K562 (cell line): ENCODE data around the gene LRRC74B. TPM values are rescaled to one million over a fixed set of nuclear protein-coding genes. Genes with fewer than 3 reads are reported as not detected.
A peak's percentile ranks its signal among the peaks of the same experiment; 100 is the strongest.

Source experiments
- DMBX1 ChIP-seq: fragments of 250-450 bp; sonication (Bioruptor Pico); IDR thresholded peaks from 2 replicates; pipeline ENCODE4 v1.8.0; 2022; ENCODE audit warnings: inconsistent platforms, mild to moderate bottlenecking, moderate library complexity, borderline replicate concordance
- FOXA3 ChIP-seq, 2 experiments: fragments of 450-650 bp in 1 of 2; sonication (generic) in 1 of 2; formaldehyde crosslinking; IDR thresholded peaks in 1 of 2; conservative IDR thresholded peaks in 1 of 2; 2 replicates each; pipeline versions ENCODE4 v1.4.0 to v1.8.0; 2020 to 2022; ENCODE audit warnings: mild to moderate bottlenecking in 2 of 2, missing genetic modification reagents in 1 of 2
- HDAC8 ChIP-seq: fragments of 450-650 bp; IDR thresholded peaks from 2 replicates; pipeline ENCODE4 v1.6.1; 2016; ENCODE audit warnings: mild to moderate bottlenecking, missing genetic modification characterization, moderate library complexity, missing compliant biosample characterization
- MIER1 ChIP-seq: fragments of 450-650 bp; IDR thresholded peaks from 2 replicates; pipeline ENCODE4 v1.6.1; 2016; ENCODE audit warnings: antibody characterized with exemption, mild to moderate bottlenecking, low read depth
- NFXL1 ChIP-seq: fragments of 450-650 bp; formaldehyde crosslinking; IDR thresholded peaks from 2 replicates; pipeline ENCODE4 v1.4.0; 2021; ENCODE audit warnings: mild to moderate bottlenecking
- NFYB ChIP-seq: IDR thresholded peaks from 2 replicates; pipeline ENCODE4 v1.6.1; 2011; ENCODE audit warnings: mild to moderate bottlenecking, moderate library complexity; ENCODE audit not compliant: insufficient read length; ENCODE audit errors: extremely low read depth
- POLR2G ChIP-seq: fragments of 200-400 bp; formaldehyde crosslinking; IDR thresholded peaks from 2 replicates; pipeline ENCODE4 v1.6.1; 2017; ENCODE audit warnings: low read depth, mild to moderate bottlenecking, antibody characterized with exemption, low read length, moderate library complexity
- PPARD ChIP-seq: fragments of 250-450 bp; sonication (Bioruptor Pico); IDR thresholded peaks from 2 replicates; pipeline ENCODE4 v1.8.0; 2022; ENCODE audit warnings: inconsistent platforms, mild to moderate bottlenecking, moderate library complexity
- PRMT5 ChIP-seq: sonication (generic); formaldehyde crosslinking; IDR thresholded peaks from 2 replicates; pipeline ENCODE4 v1.5.0; 2020; ENCODE audit warnings: missing genetic modification reagents
- REST ChIP-seq, 2 experiments: fragments of 450-650 bp; formaldehyde crosslinking in 1 of 2; IDR thresholded peaks; 2 replicates each; pipeline versions ENCODE4 v1.4.0 to v1.6.1; 2014 to 2020; ENCODE audit warnings: mild to moderate bottlenecking in 2 of 2, borderline replicate concordance in 1 of 2, low read depth in 1 of 2
- ZBTB17 ChIP-seq: fragments of 450-650 bp; formaldehyde crosslinking; IDR thresholded peaks from 2 replicates; pipeline ENCODE4 v1.4.0; 2020; ENCODE audit warnings: mild to moderate bottlenecking
- ZNF133 ChIP-seq: fragments of 250-450 bp; sonication (Bioruptor Pico); IDR thresholded peaks from 2 replicates; pipeline ENCODE4 v1.4.0; 2020; ENCODE audit warnings: mild to moderate bottlenecking
- ZNF518B ChIP-seq: fragments of 250-450 bp; sonication (Bioruptor Pico); IDR thresholded peaks from 2 replicates; pipeline ENCODE4 v1.5.0; 2021; ENCODE audit warnings: mild to moderate bottlenecking, moderate library complexity
- polyA plus RNA-seq, 8 experiments: library from polyadenylated mRNA; depleted of rRNA in 4 of 8; stranded (reverse) in 5 of 8; unstranded in 3 of 8; fragments of >200 nt; fragmentation: Nextera tagmentation in 2 of 8; fragmentation: Illumina TruSeq in 1 of 8; extraction: Ambion mirVana in 2 of 8; extraction: Trizol in 1 of 8; gene quantifications; 2 replicates each; pipeline versions ENCODE4 v1.2.1 to v1.2.3, GENCODE V29; 2011 to 2014; ENCODE audit warnings: inconsistent platforms in 1 of 8, missing spikeins in 1 of 8
- total RNA-seq, 7 experiments: library from RNA; depleted of rRNA in 6 of 7; stranded (reverse); fragments of >200 nt in 6 of 7; fragmentation: Illumina TruSeq in 2 of 7; extraction: Trizol in 2 of 7; gene quantifications; 2 replicates each; pipeline versions ENCODE4 v1.2.1 to v1.2.3, GENCODE V29; 2011 to 2021; ENCODE audit warnings: low replicate concordance in 1 of 7
- TF ChIP-seq, protein P1 (sequence below): sonication (generic); formaldehyde crosslinking; IDR thresholded peaks from 2 replicates; pipeline ENCODE4 v1.8.0; 2023; ENCODE audit warnings: mild to moderate bottlenecking, missing genetic modification reagents

The LRRC74B gene
- total and polyA plus RNA-seq, 9 of the 15 experiments (the other 6 are each of a cell fraction or from before 2014, with no cell fraction given): not detected

DNA sequence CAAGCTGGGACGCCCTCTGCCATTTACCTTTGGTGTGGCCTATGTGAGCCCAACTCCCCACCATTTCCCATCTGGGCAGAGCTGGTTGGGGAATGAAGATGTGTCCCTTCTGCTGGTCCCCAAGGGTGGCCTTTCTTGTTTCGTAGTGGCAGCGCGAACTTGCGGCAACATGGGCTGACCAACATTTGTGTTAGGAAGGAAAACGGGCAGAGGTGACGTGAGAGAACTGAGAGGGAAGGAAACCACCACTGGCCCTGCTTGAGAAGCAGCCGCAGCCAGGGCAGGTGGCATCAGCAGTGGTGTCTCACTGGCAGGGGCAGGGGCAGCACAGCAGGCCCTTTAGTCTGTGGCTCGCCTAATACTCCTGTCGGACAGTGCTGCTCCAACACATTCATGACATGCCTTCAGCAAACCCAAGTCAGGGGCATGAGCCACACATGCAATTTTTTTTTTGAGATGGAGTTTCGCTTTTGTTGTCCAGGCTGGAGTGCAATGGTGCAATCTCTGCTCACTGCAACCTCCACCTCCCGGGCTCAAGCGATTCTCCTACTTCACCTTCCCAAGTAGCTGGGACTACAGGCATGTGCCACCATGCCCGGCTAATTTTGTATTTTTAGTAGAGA lies 29.9 kb downstream of the LRRC74B start (continued):
- no peak for TF ChIP-seq NFXL1 (CRISPR knock-in tag)
- TF ChIP-seq PRMT5 (CRISPR knock-in tag): no peak
- no peak for TF ChIP-seq ZNF518B
- TF ChIP-seq DMBX1 (CRISPR knock-in tag): no peak
- TF ChIP-seq POLR2G: no peak
- no peak for TF ChIP-seq PPARD (CRISPR knock-in tag)
- no peak for TF ChIP-seq FOXA3 (CRISPR knock-in tag; conservative IDR thresholded peaks at IDR 0.05 in 1 of 2, IDR thresholded peaks at IDR 0.05 in 1 of 2)
- no peak for TF ChIP-seq NFYB
- TF ChIP-seq, protein P1, sequence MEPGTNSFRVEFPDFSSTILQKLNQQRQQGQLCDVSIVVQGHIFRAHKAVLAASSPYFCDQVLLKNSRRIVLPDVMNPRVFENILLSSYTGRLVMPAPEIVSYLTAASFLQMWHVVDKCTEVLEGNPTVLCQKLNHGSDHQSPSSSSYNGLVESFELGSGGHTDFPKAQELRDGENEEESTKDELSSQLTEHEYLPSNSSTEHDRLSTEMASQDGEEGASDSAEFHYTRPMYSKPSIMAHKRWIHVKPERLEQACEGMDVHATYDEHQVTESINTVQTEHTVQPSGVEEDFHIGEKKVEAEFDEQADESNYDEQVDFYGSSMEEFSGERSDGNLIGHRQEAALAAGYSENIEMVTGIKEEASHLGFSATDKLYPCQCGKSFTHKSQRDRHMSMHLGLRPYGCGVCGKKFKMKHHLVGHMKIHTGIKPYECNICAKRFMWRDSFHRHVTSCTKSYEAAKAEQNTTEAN: no peak
- TF ChIP-seq HDAC8 (tag): no peak
- no peak for TF ChIP-seq REST (IDR thresholded peaks at IDR 0.05; ENCODE audit: borderline replicate concordance)
- TF ChIP-seq REST (CRISPR knock-in tag; IDR thresholded peaks at IDR 0.05; ENCODE audit: low read depth): 0 out of 2 replicates have a peak, but pooled peaks have one; percentile 44
- TF ChIP-seq MIER1: no peak
- no peak for TF ChIP-seq ZNF133
- no peak for TF ChIP-seq ZBTB17 (CRISPR knock-in tag)
